ENCODE measurements around the gene SEMA4D.

The SEMA4D gene

DNA sequence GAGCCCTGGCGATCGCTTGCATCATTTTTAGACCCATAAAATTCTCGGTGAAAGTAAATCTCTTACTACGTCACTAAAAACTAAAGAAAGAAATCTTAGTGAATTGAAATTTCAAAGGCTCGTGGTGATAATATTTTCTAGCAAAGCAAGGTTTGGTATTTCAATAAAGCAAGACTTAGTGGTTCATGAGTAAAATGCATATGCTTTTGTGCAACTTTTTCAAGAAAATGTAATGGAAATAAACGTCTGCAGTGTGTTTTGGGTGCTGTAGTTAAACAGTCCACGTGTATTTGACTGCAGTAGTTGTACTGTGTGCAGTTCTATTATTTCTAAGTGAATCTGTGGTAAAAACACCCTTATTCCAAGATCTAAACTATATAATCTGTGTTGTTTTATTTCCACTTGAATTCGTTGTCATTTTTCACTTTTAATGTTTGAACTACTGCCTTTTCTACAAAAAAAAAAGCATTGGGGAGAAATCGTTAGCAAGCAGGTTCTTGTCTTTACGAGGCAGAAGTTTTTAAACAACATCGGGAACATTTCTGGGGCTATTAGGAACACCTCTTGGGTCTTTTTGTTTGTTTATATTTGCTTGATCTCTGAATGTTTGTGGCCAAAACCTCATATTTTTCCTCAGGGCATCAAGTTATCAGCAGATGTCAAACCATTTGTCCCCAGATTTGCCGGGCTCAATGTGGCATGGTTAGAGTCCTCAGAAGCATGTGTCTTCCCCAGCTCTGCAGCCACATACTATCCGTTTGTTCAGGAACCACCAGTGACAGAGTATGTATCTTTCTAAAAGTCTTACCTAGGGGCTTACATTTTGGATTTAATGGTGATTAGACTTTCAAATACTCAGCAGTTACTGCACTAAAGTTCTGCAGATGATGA is 178.7 kb downstream of the SEMA4D start:
- DNase-seq (ENCODE audit: low read depth in 2 of 2): no peak

DNA sequence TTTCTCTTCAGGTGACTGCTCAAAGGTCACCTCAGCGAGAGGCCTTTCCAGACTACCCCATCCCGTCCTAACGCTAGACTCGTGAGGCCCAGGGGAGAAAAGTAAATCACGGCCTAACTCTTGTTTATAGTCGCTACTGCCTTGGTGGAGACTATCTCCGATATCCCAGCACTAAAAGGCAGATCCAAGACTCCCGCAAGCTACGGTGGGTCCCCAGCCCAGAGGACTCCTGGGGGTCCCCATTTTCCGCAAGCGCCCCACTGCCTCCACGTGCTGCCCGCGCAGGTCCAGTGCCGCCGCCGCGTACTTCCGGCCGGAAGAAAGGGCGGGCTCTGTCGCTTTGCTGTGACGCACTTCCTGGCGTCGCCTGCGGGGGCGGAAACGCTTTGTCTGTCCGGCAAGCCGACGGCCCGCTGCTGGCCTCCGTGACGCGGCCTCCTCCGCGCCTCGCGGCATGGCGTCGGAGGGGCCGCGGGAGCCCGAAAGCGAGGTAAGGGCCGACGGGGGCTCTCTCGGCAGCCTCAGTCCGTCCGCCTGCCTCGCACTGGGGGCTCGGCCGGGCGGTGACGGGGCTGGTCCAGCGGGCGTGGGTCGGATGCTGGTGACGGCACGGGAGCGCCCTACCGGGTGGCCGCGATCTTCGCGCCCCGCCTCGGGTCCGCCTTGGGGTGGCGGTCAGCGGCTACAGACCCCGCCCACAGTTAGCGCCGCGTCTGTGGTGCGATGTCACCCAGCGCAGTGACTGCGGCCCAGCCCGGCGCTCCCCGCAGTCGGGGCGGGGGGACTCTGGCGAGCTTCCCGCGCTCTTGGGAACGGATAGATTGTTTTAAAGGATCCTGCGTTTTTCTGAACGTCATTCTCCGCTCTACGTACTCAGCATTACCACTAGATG is 179.5 kb downstream of the SEMA4D start, which contains the start of gene SECISBP2:
SECISBP2 (plus strand) TSS at position 378 of the 892 bp plus-strand sequence; CDS start at position 455, 77 bp downstream.
- peak; percentile 86 to 92 for DNase-seq (ENCODE audit: low read depth in 2 of 2)

DNA sequence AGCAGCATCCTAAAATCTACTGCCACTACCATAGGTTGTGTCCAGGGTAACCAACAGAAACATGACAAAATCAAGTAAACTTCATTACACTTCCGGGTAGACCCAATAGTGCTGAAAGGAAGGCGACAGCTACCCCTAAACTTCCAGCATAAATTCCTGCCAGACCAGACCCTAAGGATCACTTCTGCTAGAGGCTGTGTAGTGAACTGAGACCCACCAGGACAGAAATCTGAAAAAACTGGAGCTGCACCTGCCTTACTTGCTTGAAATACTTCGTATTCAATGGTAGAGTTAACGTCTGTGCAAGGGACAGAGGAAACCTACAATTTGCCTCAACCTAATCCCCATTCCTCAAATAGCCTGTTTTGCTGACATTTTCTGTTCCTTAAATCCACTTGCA is 180.6 kb downstream of the SEMA4D start:
- DNase-seq (ENCODE audit: low read depth in 2 of 2): no peak

DNA sequence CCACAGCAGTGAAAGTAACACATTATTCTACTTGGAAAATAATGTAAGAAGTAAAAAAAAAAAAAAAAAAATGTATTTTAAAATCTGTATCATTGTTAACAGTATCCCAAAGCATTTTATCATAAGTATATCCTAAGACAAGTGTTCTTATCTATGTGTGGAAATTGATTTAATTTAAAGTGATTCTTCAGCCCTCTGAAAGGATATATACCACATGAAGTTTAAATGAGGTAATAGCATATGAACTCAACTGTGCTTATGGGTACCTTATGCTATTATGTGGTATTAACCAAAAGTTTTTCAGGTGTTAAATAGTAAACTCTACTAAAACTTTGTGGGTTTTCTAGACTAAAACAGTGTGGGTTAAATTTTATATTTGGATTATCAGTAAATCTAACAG is 182.4 kb downstream of the SEMA4D start:
- no peak for DNase-seq (ENCODE audit: low read depth in 2 of 2)

DNA sequence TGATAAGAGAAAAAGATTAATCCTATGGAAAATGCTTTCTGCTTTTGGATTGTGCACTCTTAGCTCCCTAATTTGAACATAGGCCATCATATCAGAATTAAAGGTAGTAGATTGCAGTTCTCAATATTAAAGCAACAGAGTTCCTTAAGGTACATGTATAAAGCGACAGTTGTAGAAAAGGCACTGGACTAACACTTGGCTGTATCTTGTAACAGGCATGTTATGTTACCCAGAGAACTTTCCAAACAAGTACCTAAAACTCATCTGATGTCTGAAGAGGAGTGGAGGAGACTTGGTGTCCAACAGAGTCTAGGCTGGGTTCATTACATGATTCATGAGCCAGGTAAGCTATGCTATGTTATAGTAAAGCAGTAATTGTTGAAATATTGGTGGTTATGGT is 183.0 kb downstream of the SEMA4D start:
- no peak for DNase-seq (ENCODE audit: low read depth in 2 of 2)

DNA sequence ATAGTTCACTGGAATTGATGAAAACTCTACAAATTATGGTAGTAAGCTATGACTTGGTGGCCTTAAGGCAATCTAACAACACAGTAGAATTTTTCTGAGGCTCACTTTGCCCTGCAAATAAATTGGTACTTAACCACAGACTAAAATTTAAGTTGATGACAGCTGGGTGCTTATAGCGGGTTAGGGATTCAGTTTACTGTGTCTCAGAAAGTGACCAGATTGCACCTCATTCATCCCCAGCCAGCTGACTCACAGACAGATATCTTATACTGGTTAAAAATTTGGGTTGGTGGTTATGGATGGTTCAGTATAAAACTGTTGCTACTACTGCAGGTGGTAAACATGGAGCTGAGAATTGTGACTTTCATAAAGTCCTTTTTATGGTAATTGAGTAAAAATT is 184.1 kb downstream of the SEMA4D start:
- no peak for DNase-seq (ENCODE audit: low read depth in 2 of 2)

DNA sequence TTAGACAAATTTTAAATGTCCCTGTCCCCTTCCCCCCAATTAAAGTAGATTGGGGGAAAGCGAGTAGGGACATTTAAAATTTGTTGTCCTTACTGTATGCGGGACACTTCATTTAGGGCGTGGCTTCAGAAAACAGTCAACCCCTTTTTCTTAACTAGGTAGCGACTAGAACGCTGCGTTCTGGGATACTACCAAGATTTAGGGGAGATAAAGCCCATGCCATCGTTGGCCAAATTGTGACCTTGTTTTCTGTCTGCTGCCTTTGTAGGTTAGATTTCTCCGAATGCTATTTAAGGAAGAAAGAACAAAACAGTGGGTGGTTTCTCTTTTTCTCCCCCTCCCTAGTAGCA is 185.7 kb downstream of the SEMA4D start:
- DNase-seq (ENCODE audit: low read depth in 2 of 2): no peak

DNA sequence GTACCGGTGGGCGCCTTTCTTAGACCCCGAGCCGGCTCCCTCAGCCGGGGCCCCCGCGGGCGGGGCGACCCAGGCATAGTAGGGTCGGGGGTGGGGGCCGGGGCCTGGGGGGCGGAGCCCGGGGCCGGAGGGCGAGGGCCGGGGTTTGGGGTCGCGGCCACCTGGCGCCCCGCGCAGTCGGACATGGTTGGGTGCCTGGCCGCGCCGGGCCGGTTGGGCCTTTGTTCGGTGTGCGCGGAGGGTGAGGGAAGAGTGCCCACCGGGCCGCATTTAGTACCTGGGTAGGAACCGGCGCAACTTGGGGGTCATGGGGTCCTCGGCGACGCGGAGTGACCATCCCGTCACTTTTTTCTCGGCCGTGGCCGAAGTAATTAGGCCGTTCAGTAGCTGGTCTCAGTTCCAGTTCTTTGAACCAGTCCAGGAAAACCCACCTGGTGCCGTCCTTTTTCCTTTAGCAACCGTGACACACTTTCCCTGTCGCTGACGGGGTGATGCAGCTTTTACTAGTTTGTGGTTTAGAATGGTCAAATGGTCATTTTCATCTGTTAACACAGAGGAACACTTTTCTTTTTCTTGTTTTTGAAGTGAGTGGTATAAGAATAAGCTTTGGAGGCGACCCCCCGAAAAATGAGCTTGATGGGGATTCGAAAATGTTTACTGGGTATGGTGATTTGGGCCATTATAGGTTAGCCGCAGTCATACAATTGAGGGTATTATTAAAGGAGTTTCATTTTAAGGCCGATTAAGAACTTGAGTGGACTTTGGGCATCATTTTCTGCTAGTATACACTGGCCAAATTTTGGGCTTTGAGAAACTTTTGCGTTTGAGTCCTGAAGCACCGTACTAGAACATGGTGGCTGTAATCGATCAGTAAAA is 186.3 kb downstream of the SEMA4D start:
- no peak for DNase-seq (ENCODE audit: low read depth in 2 of 2)
